HFFc6 (cell line): Measurements from ENCODE around the gene RITA1. TPM values are rescaled to one million over a fixed set of nuclear protein-coding genes. Genes with fewer than 3 reads are reported as not detected.

Experiments used
- DNase-seq: peaks from one replicate; pipeline ENCODE4 v3.0.0-alpha.2; 2018
- H3K27ac Mint-ChIP-seq: 2 replicates; pipeline ENCODE4 v1.8.0; 2020; ENCODE audit warnings: mild to moderate bottlenecking, mixed read lengths
- H3K27me3 Mint-ChIP-seq: 2 replicates; pipeline ENCODE4 v1.8.0; 2021; ENCODE audit warnings: mild to moderate bottlenecking, moderate library complexity, mixed read lengths; ENCODE audit not compliant: insufficient read depth
- H3K36me3 Mint-ChIP-seq: 2 replicates; pipeline ENCODE4 v1.8.0; 2021; ENCODE audit warnings: low read depth, mixed read lengths
- H3K4me1 Mint-ChIP-seq: 2 replicates; pipeline ENCODE4 v1.8.0; 2020; ENCODE audit warnings: low read depth, mixed read lengths
- H3K4me3 Mint-ChIP-seq: 2 replicates; pipeline ENCODE4 v1.8.0; 2020; ENCODE audit warnings: mild to moderate bottlenecking, moderate library complexity, mixed read lengths
- H3K9me3 Mint-ChIP-seq: 2 replicates; pipeline ENCODE4 v1.8.0; 2020; ENCODE audit warnings: mild to moderate bottlenecking, mixed read lengths
- CTCF ChIP-seq: fragments of 200-600 bp; sonication (generic); IDR thresholded peaks from 2 replicates; pipeline ENCODE4 v1.5.0; 2021; ENCODE audit warnings: antibody characterized with exemption, mild to moderate bottlenecking
- total RNA-seq, 6 experiments: library from RNA; stranded (reverse); fragmentation: NEBNext Ultra II Directional; extraction: Animal tissue kit (Norgen Biotek cat#: 25700); gene quantifications; 2 replicates in 1 of 6; 3 replicates in 5 of 6; pipeline ENCODE4 v1.2.3, GENCODE V29; 2021

The RITA1 gene
- total RNA-seq, 6 experiments from 2014 or later, result 18.0 to 20.9 (median 18.7) TPM

DNA sequence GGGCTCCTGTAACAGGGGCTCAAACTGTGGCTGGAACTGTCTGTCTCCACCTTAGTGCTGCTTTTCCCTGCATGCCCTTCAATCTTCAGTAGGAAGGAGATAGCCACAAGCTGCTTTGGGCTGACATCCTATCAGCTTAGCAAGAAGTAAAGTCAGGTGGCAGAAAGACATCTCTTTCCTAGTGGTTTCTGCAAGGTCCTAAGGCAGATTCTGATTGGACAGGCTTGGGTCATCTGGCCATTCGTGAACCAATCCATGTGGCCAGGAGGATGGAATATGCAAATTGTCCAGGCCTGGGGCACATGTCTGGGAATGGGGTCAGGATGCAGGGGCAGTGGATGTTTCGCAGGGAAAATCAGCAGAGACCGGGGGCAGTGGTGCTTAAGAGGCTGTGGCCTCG lies 5.2 kb downstream of the RITA1 start:
- peaks cover 2% of the 10 kb centered on the region for H3K27me3 Mint-ChIP-seq
- DNase-seq, result peak; percentile 21
- no peak for TF ChIP-seq CTCF
- H3K4me1 Mint-ChIP-seq, result peaks cover 59% of the 10 kb centered on the region
- peaks cover 17% of the 10 kb centered on the region for H3K36me3 Mint-ChIP-seq
- H3K4me3 Mint-ChIP-seq, result no peak overlapping the region
- no peak overlapping the region; the same call in 1 of the 2 replicates for H3K27ac Mint-ChIP-seq
- no peaks in the 10 kb centered on the region for H3K9me3 Mint-ChIP-seq

- Mint-ChIP-seq H3K27me3 (peaks cover 2% of the 10 kb centered on the region), H3K36me3 (peaks cover 17% of the 10 kb centered on the region), H3K4me1 (peaks cover 60% of the 10 kb centered on the region), H3K27ac (no peak overlapping the region), H3K9me3 (no peaks in the 10 kb centered on the region), H3K4me3 (no peak overlapping the region)
- DNase-seq, result no peak
- no peak for TF ChIP-seq CTCF
Observed at GRCh38 chr12:113191227-113191626, 5.7 kb downstream of the RITA1 start.

DNA sequence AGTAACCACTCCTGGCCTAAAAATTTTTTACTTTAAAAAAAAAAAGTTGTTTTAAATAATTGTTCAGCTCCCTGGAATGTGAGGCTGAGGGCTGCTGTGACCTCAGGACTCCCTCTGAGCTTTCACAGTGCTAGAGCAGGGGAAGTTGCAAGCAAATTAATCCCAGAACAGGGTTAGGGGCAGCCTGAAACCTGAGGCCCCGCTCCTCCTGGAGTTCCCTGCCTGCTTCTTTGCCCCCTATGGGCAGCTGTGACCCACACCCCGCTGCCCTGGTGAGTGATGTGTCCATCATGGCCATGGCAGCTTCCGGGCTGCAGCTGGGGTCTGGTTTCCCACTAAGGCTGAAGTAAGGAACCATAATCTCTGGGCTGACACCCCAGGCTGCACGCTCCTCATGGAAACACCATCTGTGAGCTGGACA lies 9.5 kb downstream of the RITA1 start:
- peak; percentile 43 for DNase-seq
- Mint-ChIP-seq H3K36me3 (peaks cover 11% of the 10 kb centered on the region), H3K27ac (peak overlapping the region; percentile 92)

DNA sequence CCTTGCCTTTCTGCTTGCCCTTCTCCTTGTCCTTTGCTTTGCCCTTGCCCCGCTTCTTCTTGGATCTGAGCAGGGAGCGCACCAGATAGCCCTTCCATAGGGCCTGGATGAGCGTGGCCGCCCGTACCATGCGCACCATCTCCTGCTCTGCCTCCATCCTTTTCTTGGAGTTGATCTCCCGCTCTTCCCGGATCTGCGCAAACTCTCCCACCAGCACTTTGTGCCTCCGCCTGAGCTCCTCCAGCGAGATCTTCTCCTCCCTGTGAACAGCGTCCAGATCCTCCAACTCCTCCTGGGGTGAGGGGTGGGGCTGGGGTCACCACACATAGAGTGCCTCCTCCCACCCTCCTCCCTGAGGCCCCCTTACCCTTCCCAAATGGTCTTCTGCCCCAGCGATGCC lies 10.1 kb downstream of the RITA1 start:
- Mint-ChIP-seq H3K4me3 (no peak overlapping the region), H3K9me3 (no peaks in the 10 kb centered on the region), H3K36me3 (peaks cover 9% of the 10 kb centered on the region), H3K4me1 (peaks cover 62% of the 10 kb centered on the region), H3K27me3 (peaks cover 2% of the 10 kb centered on the region), H3K27ac (peak overlapping the region; percentile 92)
- no peak for TF ChIP-seq CTCF
- no peak for DNase-seq

More for the DNA sequence above, 9.5 kb downstream of the RITA1 start:
- no peaks in the 10 kb centered on the region for H3K9me3 Mint-ChIP-seq
- H3K4me1 Mint-ChIP-seq, result peaks cover 65% of the 10 kb centered on the region
- peak overlapping the region; percentile 28; the same call in 1 of the 2 replicates for H3K4me3 Mint-ChIP-seq
- peaks cover 2% of the 10 kb centered on the region for H3K27me3 Mint-ChIP-seq
- TF ChIP-seq CTCF, result peak; percentile 22; the same call in 1 of the 2 replicates

DNA sequence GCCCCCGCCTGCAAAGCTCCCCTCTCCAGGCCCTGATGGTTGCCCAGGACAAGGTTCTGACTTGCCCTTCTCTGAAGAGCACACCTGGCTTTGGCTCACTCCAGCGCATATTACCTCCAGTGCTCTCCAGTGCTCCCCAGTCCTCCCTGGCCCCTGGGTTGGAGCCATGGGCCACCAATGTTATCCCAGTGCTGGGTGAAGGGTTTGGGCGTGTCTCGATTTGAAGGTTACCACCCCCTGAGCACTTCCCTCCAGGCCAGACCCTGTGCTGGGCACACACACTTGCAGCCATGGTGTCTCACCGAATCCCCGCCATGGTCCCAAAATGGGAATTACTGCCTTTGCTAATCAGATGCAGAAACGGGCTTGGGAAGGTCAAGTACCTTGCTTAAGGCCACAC lies 11.1 kb downstream of the RITA1 start:
- Mint-ChIP-seq H3K36me3 (peaks cover 5% of the 10 kb centered on the region), H3K4me3 (no peak overlapping the region)

More for the DNA sequence above, 11.1 kb downstream of the RITA1 start:
- Mint-ChIP-seq H3K9me3 (no peaks in the 10 kb centered on the region), H3K27me3 (no peaks in the 10 kb centered on the region; the same call in 1 of the 2 replicates), H3K4me1 (peaks cover 58% of the 10 kb centered on the region), H3K27ac (no peak overlapping the region)
- TF ChIP-seq CTCF, result no peak
- no peak for DNase-seq
